WERI-Rb-1 (cell line): ENCODE data around the gene MYBBP1A.
"Not testable (repeated sequence)": the region's sequence is repeated elsewhere in the genome, so short reads cannot be mapped to it uniquely, and the experiment has no call there.

Experiments
- DNase-seq: peaks from one replicate; pipeline ENCODE4 v3.0.0-alpha.2; 2020
- H3K27ac ChIP-seq: fragments of 250-450 bp; sonication (Bioruptor Pico); 2 replicates; pipeline ENCODE4 v1.5.1; 2020; ENCODE audit warnings: mild to moderate bottlenecking, moderate library complexity
- H3K27me3 ChIP-seq: fragments of 250-450 bp; sonication (Bioruptor Pico); 2 replicates; pipeline ENCODE4 v1.5.1; 2021; ENCODE audit warnings: mild to moderate bottlenecking, low read depth, moderate library complexity; ENCODE audit not compliant: insufficient read depth, severe bottlenecking
- H3K36me3 ChIP-seq: fragments of 250-450 bp; sonication (Bioruptor Pico); 2 replicates; pipeline ENCODE4 v1.5.1; 2020; ENCODE audit warnings: mild to moderate bottlenecking, moderate library complexity
- H3K4me3 ChIP-seq: 2 replicates; pipeline ENCODE4 v1.5.1; 2011; ENCODE audit warnings: low read depth, mild to moderate bottlenecking, control low read depth, low read length
- H3K9me3 ChIP-seq: fragments of 250-450 bp; sonication (Bioruptor Pico); 2 replicates; pipeline ENCODE4 v1.5.1; 2021; ENCODE audit warnings: mild to moderate bottlenecking, moderate library complexity; ENCODE audit not compliant: severe bottlenecking
- CTCF ChIP-seq: IDR thresholded peaks from 2 replicates; pipeline ENCODE4 v1.5.1; 2011; ENCODE audit warnings: low read depth, mild to moderate bottlenecking, control low read depth, inconsistent platforms, low read length

Gene MYBBP1A

GRCh38 chr17:4590981-4591453, 35.8 kb upstream of the MYBBP1A start:
- H3K27ac ChIP-seq = no peak overlapping the region
- no peaks in the 10 kb centered on the region for H3K27me3 ChIP-seq
- H3K36me3 ChIP-seq = no peaks in the 10 kb centered on the region
- H3K9me3 ChIP-seq = no peaks in the 10 kb centered on the region
- DNase-seq = no peak
- TF ChIP-seq CTCF = no peak
- no peak overlapping the region for H3K4me3 ChIP-seq

DNA sequence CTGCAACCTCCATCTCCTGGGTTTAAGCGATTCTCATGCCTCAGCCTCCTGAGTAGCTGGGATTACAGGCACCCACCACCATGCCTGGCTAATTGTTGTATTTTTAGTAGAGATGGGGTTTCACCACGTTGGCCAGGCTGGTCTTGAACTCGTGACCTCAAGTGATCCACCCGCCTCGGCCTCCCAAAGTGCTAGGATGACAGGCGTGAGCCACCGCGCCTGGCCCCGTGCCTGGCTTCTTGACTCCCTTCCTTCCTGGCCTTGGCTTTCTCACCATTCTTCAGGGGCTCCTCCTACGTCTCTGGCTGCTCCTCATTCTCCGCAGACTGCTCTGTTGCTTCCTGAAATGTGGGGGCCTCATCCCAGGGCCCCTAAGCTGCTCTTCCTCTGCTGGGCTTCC, 34.9 kb upstream of the MYBBP1A start:
- not testable (repeated sequence) for H3K36me3 ChIP-seq, H3K27me3 ChIP-seq, DNase-seq, H3K9me3 ChIP-seq, H3K4me3 ChIP-seq, H3K27ac ChIP-seq

DNA sequence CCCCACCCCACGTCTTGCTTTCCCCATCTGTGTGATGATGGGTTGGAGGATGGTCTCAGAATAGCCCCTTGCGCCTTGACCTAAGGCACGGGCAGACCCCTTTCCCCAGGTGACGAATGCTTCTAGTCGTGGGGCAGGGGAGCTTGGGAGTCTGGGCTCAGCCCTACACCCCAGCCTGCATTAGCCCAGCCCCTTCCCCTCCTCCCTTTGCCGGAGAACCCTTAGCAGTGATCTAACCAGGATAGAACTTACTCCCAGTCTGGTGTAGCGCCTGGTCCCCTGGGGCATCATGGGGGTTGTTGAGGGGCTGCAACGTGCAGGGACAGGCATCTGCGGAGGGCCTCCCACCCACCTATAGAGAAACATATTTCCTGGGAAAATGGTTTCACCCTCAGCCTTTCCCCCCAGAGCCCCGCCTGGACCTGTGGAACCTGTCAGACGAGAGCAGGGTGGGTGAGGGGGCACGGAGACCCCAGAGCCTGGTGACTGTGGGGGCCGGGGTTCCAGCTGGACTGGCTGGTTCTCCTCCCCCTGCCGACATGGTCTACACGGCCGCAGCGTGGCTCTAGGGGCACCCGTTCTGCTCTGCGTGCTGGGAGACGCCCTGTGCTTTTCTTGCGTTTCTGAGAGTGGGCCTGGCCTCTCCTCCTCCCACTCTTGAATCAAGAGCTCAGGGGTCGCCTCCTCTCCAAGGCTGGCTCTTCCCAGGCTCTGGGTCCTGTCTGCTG, 33.9 kb upstream of the MYBBP1A start:
- H3K27me3 ChIP-seq = no peaks in the 10 kb centered on the region
- TF ChIP-seq CTCF = no peak
- no peaks in the 10 kb centered on the region for H3K9me3 ChIP-seq
- no peak overlapping the region for H3K4me3 ChIP-seq
- H3K27ac ChIP-seq = no peak overlapping the region
- no peaks in the 10 kb centered on the region for H3K36me3 ChIP-seq
- no peak for DNase-seq

DNA sequence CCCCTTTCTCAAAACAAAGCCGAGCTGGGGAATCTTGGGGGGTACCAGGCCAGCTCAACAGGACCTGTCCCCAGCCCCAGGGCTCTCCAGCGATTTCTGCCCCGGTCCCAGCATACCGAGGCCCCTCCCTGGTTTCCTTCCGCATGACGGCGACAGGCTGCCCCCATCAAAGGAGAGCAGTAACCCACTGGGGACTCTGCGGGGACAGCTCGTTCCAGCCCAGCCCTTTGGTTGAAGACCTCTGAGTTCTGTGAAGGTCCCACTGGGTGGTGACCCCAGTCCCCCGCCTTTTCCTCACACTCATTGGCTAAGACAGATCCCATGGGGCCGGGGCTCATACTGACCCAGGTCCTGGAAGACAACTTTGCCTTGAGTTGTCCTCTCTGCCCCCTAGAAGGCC, 33.2 kb upstream of the MYBBP1A start:
- H3K9me3 ChIP-seq = no peaks in the 10 kb centered on the region
- H3K27me3 ChIP-seq = no peaks in the 10 kb centered on the region
- DNase-seq = no peak
- no peak overlapping the region for H3K4me3 ChIP-seq
- no peak overlapping the region for H3K27ac ChIP-seq
- no peaks in the 10 kb centered on the region for H3K36me3 ChIP-seq
- no peak for TF ChIP-seq CTCF

- no peaks in the 10 kb centered on the region for H3K36me3 ChIP-seq
- no peak overlapping the region for H3K4me3 ChIP-seq
- TF ChIP-seq CTCF = no peak
- no peak overlapping the region for H3K27ac ChIP-seq
- no peaks in the 10 kb centered on the region for H3K27me3 ChIP-seq
- no peak for DNase-seq
- no peaks in the 10 kb centered on the region for H3K9me3 ChIP-seq
Observed at GRCh38 chr17:4587803-4588202, 32.6 kb upstream of the MYBBP1A start.

- TF ChIP-seq CTCF = no peak
- no peak for DNase-seq
- H3K4me3 ChIP-seq = no peak overlapping the region
- H3K27me3 ChIP-seq = no peaks in the 10 kb centered on the region
- no peak overlapping the region for H3K27ac ChIP-seq
- no peaks in the 10 kb centered on the region for H3K36me3 ChIP-seq
- H3K9me3 ChIP-seq = no peaks in the 10 kb centered on the region
Observed at GRCh38 chr17:4587195-4587594, 32.0 kb upstream of the MYBBP1A start.
